Measurements from ENCODE around the gene MYBL2.
"Not testable (repeated sequence)": the region's sequence is repeated elsewhere in the genome, so short reads cannot be mapped to it uniquely, and the experiment has no call there.

MYBL2 gene

DNA sequence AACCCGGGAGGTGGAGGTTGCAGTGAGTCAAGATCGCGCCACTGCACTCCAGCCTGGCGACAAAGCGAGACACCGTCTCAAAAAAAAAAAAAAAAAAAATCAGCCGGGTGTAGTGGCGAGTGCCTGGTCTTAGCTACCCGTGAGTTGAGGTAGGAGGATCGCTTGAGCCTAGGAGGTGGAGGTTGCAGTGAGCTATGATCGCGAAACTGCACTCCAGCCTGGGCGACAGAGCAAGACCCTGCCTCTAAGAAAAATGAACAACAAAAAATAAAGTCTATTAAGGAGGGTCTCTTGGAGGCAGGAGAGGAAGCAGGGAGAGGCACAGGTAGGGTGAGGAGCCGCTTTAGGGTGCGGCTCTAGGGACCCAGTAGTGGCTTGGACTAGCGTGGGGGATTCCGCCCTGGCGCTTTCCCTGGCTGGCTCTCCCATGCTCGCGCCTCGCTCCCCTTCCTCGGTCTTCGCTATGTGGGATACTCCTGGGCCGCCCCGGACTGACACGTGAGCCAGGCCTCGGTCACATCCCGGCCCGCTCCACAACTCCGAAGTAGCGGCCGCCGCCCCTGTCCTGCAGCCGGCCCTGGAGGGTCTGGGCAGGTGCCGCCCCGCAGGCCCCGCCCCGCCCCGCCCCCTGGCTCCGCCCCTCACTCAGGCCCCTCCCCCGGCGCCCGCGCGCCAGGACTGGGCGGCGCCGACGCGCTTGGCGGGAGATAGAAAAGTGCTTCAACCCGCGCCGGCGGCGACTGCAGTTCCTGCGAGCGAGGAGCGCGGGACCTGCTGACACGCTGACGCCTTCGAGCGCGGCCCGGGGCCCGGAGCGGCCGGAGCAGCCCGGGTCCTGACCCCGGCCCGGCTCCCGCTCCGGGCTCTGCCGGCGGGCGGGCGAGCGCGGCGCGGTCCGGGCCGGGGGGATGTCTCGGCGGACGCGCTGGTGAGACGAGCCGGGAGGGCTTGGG lies at the start of gene MYBL2:
MYBL2 (plus strand) TSS at position 739 of the 953 bp plus-strand sequence; CDS start at position 909, 170 bp downstream.
- peak; percentile 46 to 54 for DNase-seq (ENCODE audit: low read depth in 2 of 2)

- DNase-seq (ENCODE audit: low read depth in 2 of 2) = no peak
Measured at GRCh38 chr20:43631598-43631997, 35.3 kb upstream of the MYBL2 start.

DNA sequence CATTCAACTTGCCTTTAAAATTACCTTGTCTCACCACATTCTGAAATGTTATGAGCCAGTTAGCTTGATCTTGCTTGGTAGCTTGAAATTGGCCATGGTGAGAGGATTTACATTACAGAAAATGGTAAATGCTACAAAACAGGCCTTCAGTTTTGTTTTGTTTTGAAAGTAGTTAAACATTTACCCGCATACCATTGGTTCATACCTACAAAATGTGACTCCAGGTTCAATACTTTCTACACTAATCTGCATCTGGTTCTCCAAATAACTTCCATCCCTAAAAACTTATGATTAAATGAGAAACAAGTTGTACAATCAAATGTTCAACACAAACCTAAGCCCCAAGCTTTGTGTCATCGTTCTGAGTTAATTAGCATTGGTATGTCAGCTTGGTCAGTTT lies 30.5 kb upstream of the MYBL2 start:
- no peak for DNase-seq (ENCODE audit: low read depth in 2 of 2)

DNA sequence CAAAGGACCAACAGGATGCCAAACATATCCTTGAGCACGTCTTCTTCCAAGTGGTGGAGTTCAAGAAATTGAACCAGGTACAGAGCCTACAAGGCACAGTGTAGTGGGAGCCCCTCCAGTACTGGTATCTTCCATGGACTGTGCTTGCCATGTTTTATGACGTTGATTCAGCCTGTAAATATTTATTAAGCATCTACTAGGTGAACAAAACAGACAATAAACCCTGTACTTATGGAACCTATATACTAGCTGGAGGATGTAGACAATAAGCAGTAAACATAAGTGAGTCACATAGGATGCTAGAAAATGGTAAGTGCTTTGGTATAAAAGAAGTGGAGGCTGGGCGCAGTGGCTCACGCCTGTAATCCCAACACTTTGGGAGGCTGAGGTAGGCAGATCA lies 24.4 kb upstream of the MYBL2 start:
- no peak for DNase-seq (ENCODE audit: low read depth in 2 of 2)

DNA sequence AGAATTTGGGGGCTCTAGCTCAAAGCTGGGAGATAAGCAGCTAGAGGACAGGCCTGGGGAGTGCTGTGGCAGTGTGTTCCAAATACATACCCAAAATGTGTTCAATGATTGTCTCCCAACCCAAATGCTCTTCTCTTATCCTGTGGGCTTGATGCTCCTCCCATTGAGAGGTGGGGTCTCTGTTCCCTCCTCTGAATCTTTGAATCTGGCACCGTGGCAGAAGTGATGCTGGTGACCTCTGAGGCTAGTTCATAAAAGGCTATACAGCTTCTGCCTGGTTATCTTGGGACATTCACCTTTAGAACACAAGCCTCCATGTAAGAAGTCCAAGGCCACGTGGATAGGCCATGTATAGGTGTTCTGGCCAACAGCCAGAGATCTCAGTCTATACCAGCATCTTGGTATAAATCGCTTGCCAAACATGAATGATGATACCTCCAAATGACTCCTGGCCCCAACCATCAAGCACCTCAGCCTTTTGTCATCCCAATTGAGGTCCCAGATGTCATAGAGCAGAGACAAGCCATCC lies 15.9 kb upstream of the MYBL2 start:
- no peak for DNase-seq (ENCODE audit: low read depth in 2 of 2)

DNA sequence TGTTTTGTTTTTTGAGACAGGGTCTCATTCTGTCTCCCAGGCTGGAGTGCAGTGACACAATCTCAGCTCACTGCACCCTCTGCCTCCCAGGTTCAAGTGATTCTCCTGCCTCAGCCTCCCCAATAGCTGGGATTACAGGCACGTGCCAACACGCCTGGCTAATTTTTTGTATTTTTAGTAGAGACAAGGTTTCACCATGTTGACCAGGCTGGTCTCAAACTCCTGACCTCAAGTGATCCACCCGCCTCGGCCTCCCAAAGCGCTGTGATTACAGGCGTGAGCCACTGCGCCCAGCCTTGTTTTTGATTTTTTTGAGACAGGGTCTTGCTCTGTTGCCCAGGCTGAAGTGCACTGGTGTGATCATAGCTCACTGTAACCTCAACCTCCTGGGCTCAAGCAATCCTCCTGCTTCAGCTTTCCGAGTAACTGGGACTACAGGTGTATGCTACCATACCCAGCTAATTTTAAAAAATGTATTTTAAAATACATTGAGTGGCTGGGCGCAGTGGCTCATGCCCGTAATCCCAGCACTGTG lies 15.2 kb upstream of the MYBL2 start:
- not testable (repeated sequence) for DNase-seq (ENCODE audit: low read depth in 2 of 2)

DNA sequence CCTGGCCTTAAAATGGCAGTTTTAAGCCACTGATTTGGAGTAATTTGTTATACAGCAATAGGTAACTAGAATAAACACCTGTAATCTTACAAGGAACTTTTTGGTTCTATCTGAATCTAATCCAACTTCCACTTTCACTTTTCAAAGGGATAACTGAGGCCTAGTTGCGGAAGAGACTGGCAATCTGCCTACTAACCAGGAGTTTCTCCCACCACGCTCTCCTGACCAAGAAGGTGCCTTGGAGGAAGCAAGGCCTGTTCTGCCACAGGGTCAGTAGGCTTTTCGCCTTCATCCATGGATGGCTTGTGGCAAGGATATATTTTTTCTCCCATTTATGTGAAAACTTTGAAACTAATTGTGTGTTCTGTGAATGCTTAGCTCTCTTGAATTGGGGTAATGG lies 12.9 kb upstream of the MYBL2 start:
- no peak for DNase-seq (ENCODE audit: low read depth in 2 of 2)

DNA sequence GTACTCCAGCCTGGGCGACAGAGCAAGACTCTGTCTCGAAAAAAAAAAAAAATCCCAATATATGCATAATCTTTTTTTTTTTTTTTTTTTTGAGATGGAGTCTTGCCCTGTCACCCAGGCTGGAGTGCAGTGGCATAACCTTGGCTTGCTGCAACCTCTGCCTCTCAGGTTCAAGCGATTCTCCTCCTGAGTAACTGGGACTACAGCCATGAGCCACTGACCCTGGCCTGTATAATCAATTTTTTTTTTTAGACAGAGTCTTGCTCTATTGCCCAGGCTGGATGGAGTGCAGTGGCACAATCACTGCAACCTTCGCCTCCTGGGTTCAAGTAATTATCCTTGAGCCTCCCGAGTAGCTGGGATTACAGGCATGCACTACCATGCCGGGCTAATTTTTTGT lies 11.7 kb upstream of the MYBL2 start:
- DNase-seq (ENCODE audit: low read depth in 2 of 2) = not testable (repeated sequence)

- DNase-seq (ENCODE audit: low read depth in 2 of 2) = no peak
Measured at GRCh38 chr20:43655937-43656336, 11.0 kb upstream of the MYBL2 start.

DNA sequence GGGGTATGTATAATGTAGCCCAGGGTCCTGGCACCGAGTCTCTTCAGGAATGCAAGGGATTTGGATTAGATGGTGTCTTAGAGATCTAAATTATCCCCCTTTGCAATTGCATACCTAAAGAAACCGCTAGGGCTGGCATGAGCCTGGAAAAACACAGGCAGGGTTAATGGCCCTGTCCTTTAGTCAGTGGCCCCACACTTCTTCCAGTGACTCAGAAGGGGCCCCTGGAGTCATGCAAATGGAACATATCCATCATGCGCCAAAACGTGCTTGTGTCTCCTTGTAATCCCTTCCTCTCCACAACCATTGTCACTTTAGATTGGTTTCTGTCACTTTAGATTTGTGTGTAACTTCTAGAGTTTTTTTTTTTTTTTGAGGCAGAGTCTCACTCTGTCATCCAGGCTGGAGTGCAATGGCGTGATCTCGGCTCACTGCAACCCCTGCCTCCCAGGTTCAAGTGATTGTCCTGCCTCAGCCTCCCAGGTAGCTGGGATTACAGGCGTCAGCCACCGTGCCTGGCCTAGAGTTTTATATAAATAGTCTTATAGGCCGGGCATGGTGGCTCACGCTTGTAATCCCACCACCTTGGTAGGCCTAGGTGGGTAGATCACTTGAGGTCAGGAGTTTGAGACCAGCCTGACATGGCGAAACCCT lies 8.7 kb upstream of the MYBL2 start:
- DNase-seq (ENCODE audit: low read depth in 2 of 2) = peak in 1 of 2 donors; percentile 40

- DNase-seq (ENCODE audit: low read depth in 2 of 2) = no peak
Measured at GRCh38 chr20:43658723-43659419, 8.0 kb upstream of the MYBL2 start.

GRCh38 chr20:43662943-43663655 lies 3.8 kb upstream of the MYBL2 start:
- no peak for DNase-seq (ENCODE audit: low read depth in 2 of 2)

GRCh38 chr20:43665466-43666176 lies 1.3 kb upstream of the MYBL2 start:
- DNase-seq (ENCODE audit: low read depth in 2 of 2) = no peak

DNA sequence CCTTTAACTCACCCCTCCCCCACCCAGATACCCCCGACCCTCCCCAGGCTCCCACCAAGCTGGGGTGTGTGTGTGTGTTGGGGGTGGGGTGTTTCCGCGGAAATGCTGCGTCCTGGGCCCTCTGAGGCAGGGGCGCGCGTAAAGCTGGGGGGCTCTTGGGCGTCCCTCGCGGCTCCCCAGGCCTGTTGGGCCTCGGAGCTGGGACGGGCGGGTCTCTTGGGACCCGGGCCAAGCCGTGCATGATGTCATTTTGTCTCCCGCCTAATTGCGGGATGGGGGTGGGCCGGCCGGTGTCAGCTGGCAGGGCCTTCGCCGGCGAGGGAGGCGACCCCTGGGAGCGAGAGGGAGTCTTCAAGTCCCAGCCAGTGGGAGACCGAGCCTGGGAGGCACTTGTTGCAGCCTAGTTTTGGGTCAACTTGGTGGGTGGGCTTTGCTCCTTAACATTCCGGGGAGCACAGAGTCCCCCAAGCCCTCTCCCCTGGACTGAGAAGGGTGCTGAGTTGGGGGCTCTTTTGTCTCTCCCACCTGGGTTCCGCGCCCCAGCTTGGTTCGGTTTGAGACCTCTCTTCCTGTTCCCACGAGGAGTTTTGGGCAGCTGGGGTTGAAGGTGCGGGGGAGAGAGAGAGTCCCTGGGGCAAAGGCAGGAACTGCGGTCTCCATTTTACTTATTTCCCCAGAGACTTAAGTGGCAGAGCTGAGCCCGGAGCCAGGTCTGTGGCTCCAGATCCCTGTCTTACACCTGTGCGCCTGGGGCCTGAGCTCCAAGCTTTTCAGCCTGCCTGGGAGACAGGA lies 623 bp downstream of the MYBL2 start:
- DNase-seq (ENCODE audit: low read depth in 2 of 2) = no peak

- DNase-seq (ENCODE audit: low read depth in 2 of 2) = no peak
Measured at GRCh38 chr20:43669332-43669731, 2.4 kb downstream of the MYBL2 start.

- no peak for DNase-seq (ENCODE audit: low read depth in 2 of 2)
Measured at GRCh38 chr20:43670423-43670822, 3.5 kb downstream of the MYBL2 start.

- DNase-seq (ENCODE audit: low read depth in 2 of 2) = no peak
Measured at GRCh38 chr20:43676368-43676767, 9.5 kb downstream of the MYBL2 start.

- DNase-seq (ENCODE audit: low read depth in 2 of 2) = no peak
Measured at GRCh38 chr20:43680981-43681380, 14.1 kb downstream of the MYBL2 start.

GRCh38 chr20:43681468-43681942 lies 14.6 kb downstream of the MYBL2 start:
- DNase-seq (ENCODE audit: low read depth in 2 of 2) = no peak

- DNase-seq (ENCODE audit: low read depth in 2 of 2) = no peak
Measured at GRCh38 chr20:43681991-43682410, 15.1 kb downstream of the MYBL2 start.

Measured in activated CD4-positive, alpha-beta T cell treated with anti-CD3 and anti-CD28 coated beads for 24 hours (primary cell).